ENCODE measurements around the gene PDGFA. TPM values are rescaled to one million over a fixed set of nuclear protein-coding genes. Genes with fewer than 3 reads are reported as not detected.

Gene PDGFA
- total and polyA plus RNA-seq, 5 donors from 2014 or later, result 2.9 TPM; not detected in 4

DNA sequence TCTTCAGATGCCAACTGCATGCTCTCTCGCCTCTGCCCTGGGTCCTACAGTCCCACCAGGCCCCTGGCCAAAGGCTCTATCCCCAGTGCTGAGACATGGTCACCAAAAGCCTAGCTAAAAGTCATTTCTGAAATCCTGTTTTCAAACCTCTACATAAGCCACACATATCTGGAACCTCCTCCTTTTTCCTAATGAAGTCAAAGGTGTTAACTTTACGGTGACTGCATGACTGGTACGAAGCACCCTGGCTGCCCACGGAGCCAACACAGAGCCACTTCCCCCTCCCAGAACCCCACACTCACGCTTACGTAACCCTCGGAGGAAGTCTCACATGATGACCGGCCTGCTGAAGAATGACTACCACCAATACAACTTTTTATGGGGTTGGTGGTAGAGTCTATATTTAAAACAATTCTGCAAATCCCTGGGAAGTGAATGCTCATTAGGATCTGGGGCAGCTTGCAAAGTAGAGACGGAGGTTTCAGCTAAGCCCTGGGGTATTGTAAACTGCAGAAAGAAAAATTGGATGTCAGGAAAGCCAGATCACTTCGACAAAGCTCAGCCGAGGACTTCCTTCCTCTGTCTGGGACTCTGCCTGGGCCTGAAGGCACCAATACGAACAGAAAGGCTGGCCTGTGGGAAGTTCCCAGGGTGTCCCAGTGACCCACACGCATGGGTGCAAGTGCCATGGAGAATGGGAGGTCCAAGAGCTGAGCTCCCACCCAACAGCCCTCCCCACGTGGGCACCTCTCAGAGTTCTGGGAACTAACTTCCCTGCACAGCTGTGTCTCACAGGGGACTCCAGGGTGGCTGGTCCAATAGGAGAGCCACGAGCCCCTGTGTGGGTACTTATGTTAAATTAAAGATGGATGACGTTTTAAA lies 50.7 kb downstream of the PDGFA start:
- H3K36me3 Mint-ChIP-seq, result no peaks in the 10 kb centered on the region
- no peak overlapping the region for H3K27ac Mint-ChIP-seq
- no peaks in the 10 kb centered on the region for H3K9me3 ChIP-seq (ENCODE audit: control insufficient read depth in 2 of 2, low read length in 2 of 2)
- H3K27me3 ChIP-seq (ENCODE audit: control insufficient read depth, insufficient read depth, low read length), result no peaks in the 10 kb centered on the region
- peaks cover 0 to 4% (median 0%) of the 10 kb centered on the region in 4 donors for H3K4me1 Mint-ChIP-seq
- peak in 1 of 2 donors; percentile 28 for ATAC-seq (ENCODE audit: low read depth in 2 of 2)
- peaks cover 0 to 9% (median 3%) of the 10 kb centered on the region in 7 donors for H3K9me3 Mint-ChIP-seq
- no peak overlapping the region for H3K27ac ChIP-seq (ENCODE audit: insufficient read depth, low read length, poor library complexity, severe bottlenecking)
- H3K36me3 ChIP-seq (ENCODE audit: control insufficient read depth, insufficient read depth, low read length), result no peaks in the 10 kb centered on the region
- peaks cover 3% of the 10 kb centered on the region for H3K27me3 Mint-ChIP-seq
- no peaks in the 10 kb centered on the region for H3K4me1 ChIP-seq (ENCODE audit: control insufficient read depth, insufficient read depth, low read length, poor library complexity, severe bottlenecking)
- DNase-seq, result no peak
- H3K4me3 ChIP-seq (ENCODE audit: low read depth, low read length), result no peak overlapping the region
- H3K4me3 Mint-ChIP-seq, result no peak overlapping the region

DNA sequence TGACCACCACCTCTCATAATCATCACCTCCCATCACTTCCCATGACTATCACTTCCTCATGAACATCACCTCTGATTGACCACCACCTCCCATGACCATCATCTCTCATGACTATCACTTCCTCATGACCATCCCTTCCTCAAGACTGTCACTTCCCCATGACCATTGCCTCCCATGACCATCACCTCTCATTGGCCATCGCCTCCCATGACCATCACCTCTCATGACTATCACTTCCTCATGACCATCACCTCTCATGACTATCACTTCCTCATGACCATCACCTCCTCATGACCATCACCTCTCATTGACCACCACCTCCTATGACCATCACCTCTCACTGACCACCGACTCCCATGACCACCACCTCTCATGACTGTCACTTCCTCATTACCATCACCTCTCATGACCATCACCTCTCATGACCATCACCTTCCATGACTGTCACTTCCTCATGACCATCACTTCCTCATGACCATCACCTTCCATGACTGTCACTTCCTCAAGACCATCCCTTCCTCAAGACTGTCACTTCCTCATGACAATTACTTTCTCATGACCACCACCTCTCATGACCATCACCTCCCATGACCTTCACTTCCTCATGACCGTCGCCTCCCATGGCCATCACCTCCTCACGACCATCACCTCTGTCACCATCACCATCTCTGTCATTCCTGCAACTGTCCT lies 51.6 kb downstream of the PDGFA start:
- Mint-ChIP-seq H3K27ac (peak overlapping the region in 2 of 3 donors; percentile 65 to 88), H3K27me3 (no peaks in the 10 kb centered on the region), H3K4me3 (peak overlapping the region in 1 of 4 donors; percentile 19), H3K36me3 (no peaks in the 10 kb centered on the region), H3K4me1 (peaks cover 0 to 4% (median 0%) of the 10 kb centered on the region in 4 donors), H3K9me3 (peaks cover 0 to 9% (median 2%) of the 10 kb centered on the region in 7 donors)
- no peaks in the 10 kb centered on the region for H3K4me1 ChIP-seq (ENCODE audit: control insufficient read depth, insufficient read depth, low read length, poor library complexity, severe bottlenecking)
- H3K36me3 ChIP-seq (ENCODE audit: control insufficient read depth, insufficient read depth, low read length), result no peaks in the 10 kb centered on the region
- H3K9me3 ChIP-seq (ENCODE audit: control insufficient read depth in 2 of 2, low read length in 2 of 2), result no peaks in the 10 kb centered on the region
- H3K27me3 ChIP-seq (ENCODE audit: control insufficient read depth, insufficient read depth, low read length), result no peaks in the 10 kb centered on the region
- ATAC-seq (ENCODE audit: low read depth in 2 of 2), result no peak
- no peak overlapping the region for H3K27ac ChIP-seq (ENCODE audit: insufficient read depth, low read length, poor library complexity, severe bottlenecking)
- no peak overlapping the region for H3K4me3 ChIP-seq (ENCODE audit: low read depth, low read length)
- no peak for DNase-seq

DNA sequence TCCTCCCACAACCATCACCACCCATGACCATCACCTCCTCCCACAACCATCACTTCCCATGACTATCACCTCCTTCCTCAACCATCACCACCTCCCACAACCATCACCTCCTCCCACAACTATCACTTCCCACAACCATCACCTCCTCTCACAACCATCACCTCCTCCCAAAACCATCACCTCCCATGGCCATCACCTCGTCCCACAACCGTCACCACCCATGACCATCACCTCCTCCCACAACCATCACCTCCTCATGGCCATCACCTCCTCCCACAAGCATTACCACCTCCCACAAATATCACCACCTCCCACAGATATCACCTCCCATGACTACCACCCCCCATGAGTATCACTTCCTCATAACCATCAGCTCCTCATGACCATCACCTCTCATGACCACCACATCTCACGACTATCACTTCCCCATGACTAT lies 52.2 kb downstream of the PDGFA start:
- Mint-ChIP-seq H3K27ac (peak overlapping the region in 1 of 3 donors; percentile 65), H3K36me3 (no peaks in the 10 kb centered on the region), H3K27me3 (no peaks in the 10 kb centered on the region), H3K4me1 (peaks cover 0 to 1% (median 0%) of the 10 kb centered on the region in 4 donors), H3K4me3 (peak overlapping the region in 1 of 4 donors; percentile 19), H3K9me3 (peaks cover 0 to 9% (median 2%) of the 10 kb centered on the region in 7 donors)
- Histone ChIP-seq H3K4me1 (ENCODE audit: control insufficient read depth, insufficient read depth, low read length, poor library complexity, severe bottlenecking) (no peaks in the 10 kb centered on the region), H3K4me3 (ENCODE audit: low read depth, low read length) (no peak overlapping the region), H3K36me3 (ENCODE audit: control insufficient read depth, insufficient read depth, low read length) (no peaks in the 10 kb centered on the region), H3K27ac (ENCODE audit: insufficient read depth, low read length, poor library complexity, severe bottlenecking) (no peak overlapping the region), H3K9me3 (ENCODE audit: control insufficient read depth in 2 of 2, low read length in 2 of 2) (no peaks in the 10 kb centered on the region), H3K27me3 (ENCODE audit: control insufficient read depth, insufficient read depth, low read length) (no peaks in the 10 kb centered on the region)
- ATAC-seq (ENCODE audit: low read depth in 2 of 2) (no peak), DNase-seq (no peak)

DNA sequence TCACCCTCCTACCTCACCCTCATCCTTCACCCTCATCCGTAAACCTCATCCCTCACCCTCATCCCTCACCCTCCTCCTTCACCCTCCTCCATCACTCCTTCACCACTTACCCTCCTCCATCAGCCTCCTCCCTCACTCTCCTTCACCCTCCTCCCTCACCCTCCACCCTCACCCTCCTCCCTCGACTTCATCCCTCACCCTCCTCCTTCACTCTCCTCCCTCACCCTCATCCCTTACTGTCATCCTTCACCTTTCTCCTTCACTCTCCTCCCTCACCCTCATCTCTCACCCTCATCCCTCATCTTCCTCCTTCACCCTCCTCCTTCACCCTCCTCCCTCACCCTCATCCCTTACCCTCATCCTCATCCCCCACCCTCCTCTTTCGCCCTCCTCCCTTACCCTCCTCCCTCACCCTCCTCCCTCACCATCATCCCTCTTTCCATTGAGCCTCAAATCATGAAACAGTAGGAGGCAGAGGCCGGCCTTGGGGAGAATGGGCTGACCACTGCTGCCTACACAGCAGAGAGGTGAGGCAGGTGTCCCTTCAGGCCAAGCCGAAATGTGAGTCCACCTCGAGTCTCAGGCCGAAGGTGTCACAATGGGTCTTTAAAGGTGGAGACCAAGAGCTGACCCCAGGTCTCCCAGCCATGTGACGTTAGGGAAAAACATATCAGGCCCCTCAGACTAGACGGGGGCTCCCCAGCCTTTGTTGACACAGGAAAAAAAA lies 53.0 kb downstream of the PDGFA start:
- Histone ChIP-seq H3K9me3 (ENCODE audit: control insufficient read depth in 2 of 2, low read length in 2 of 2) (no peaks in the 10 kb centered on the region), H3K36me3 (ENCODE audit: control insufficient read depth, insufficient read depth, low read length) (no peaks in the 10 kb centered on the region), H3K4me3 (ENCODE audit: low read depth, low read length) (no peak overlapping the region), H3K27me3 (ENCODE audit: control insufficient read depth, insufficient read depth, low read length) (no peaks in the 10 kb centered on the region), H3K4me1 (ENCODE audit: control insufficient read depth, insufficient read depth, low read length, poor library complexity, severe bottlenecking) (no peaks in the 10 kb centered on the region), H3K27ac (ENCODE audit: insufficient read depth, low read length, poor library complexity, severe bottlenecking) (no peak overlapping the region)
- Mint-ChIP-seq H3K4me3 (no peak overlapping the region), H3K9me3 (peaks cover 0 to 9% (median 2%) of the 10 kb centered on the region in 7 donors), H3K27me3 (no peaks in the 10 kb centered on the region), H3K36me3 (no peaks in the 10 kb centered on the region), H3K27ac (no peak overlapping the region), H3K4me1 (no peaks in the 10 kb centered on the region)
- ATAC-seq (ENCODE audit: low read depth in 2 of 2) (no peak), DNase-seq (no peak)

DNA sequence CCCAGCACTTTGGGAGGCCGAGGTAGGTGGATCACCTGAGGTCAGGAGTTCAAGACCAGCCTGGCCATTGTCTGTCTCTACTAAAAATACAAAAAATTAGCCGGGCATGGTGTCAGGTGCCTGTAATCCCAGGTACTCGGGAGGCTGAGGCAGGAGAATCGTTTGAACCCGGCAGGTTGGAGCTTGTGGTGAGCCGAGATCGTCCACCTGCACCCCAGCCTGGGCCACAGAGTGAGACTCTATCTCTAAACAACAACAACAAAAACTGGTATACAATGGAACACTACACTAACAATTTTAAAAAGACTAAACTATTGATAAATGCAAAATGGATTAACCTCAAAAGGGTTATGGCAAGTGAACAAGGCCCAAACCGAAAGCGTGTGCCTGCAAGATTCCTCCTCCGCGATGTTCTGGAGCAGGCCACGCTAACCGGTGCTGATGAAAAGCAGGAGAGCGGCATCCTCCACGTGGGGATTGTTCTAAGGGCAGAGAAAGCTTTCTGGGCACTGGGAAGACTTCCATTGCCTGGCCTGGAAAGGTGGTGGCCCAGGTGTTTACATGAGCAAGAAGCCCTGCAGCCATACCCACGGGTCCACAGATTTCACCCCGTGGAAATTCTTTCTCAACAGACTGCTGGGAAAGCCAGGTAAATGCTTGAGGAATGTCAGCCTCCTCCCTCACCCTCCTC lies 53.8 kb downstream of the PDGFA start:
- Mint-ChIP-seq H3K36me3 (no peaks in the 10 kb centered on the region), H3K4me3 (no peak overlapping the region), H3K4me1 (no peaks in the 10 kb centered on the region), H3K27me3 (no peaks in the 10 kb centered on the region), H3K27ac (no peak overlapping the region), H3K9me3 (peaks cover 0 to 9% (median 2%) of the 10 kb centered on the region in 7 donors)
- Histone ChIP-seq H3K27me3 (ENCODE audit: control insufficient read depth, insufficient read depth, low read length) (no peaks in the 10 kb centered on the region), H3K4me3 (ENCODE audit: low read depth, low read length) (no peak overlapping the region), H3K36me3 (ENCODE audit: control insufficient read depth, insufficient read depth, low read length) (no peaks in the 10 kb centered on the region), H3K9me3 (ENCODE audit: control insufficient read depth in 2 of 2, low read length in 2 of 2) (no peaks in the 10 kb centered on the region), H3K27ac (ENCODE audit: insufficient read depth, low read length, poor library complexity, severe bottlenecking) (no peak overlapping the region), H3K4me1 (ENCODE audit: control insufficient read depth, insufficient read depth, low read length, poor library complexity, severe bottlenecking) (no peaks in the 10 kb centered on the region)
- DNase-seq, result no peak
- ATAC-seq (ENCODE audit: low read depth in 2 of 2), result no peak

DNA sequence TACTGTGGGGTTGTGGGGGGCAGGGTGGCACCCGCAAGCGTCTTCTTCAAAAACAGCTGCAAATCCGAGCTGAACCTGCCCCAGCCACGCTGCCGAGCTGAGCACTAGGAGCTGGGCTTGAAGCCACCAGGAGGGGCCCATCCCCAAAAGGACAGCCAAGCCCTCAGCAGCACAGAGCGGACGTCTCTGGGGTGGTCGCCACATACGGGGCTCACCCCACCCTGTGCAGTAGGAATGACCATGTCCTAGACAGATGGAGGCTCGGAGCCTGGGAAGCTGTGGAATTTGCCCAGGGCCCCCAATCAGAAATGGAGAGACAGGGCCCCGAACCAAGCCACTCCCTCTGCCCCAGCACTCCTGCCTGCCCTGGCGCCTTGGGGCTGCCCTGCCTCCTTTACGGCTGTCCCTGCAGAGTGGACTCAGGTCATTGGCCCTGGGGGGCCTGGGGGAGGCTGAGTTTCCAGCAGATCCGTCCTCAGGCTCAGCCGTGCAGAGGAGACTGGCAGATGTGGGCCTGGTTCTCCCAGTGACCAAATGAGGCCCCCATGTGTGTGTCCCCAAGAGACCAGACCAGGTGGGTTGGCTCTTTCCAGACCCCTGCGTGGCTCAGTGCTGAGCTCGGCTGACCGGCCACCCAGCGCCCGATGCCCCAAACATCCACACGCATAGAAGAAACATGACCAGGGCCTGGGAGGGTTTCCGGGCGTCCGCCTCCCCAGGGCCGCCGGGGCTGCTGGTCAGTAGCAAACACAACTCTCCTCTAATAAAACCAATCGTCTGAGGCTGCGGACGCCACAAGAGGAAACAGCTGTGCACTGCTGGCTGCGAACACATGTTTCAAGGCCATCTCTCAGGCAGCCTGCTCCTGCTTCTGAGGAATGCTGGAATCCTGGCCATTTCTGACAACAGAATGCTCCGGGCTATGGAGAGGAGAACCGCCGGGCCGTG lies 54.9 kb downstream of the PDGFA start:
- H3K27ac ChIP-seq (ENCODE audit: insufficient read depth, low read length, poor library complexity, severe bottlenecking), result no peak overlapping the region
- no peak overlapping the region for H3K4me3 ChIP-seq (ENCODE audit: low read depth, low read length)
- no peaks in the 10 kb centered on the region for H3K36me3 Mint-ChIP-seq
- ATAC-seq (ENCODE audit: low read depth in 2 of 2) (no peak), DNase-seq (no peak)
- no peaks in the 10 kb centered on the region for H3K27me3 ChIP-seq (ENCODE audit: control insufficient read depth, insufficient read depth, low read length)
- H3K4me1 ChIP-seq (ENCODE audit: control insufficient read depth, insufficient read depth, low read length, poor library complexity, severe bottlenecking), result no peaks in the 10 kb centered on the region
- H3K36me3 ChIP-seq (ENCODE audit: control insufficient read depth, insufficient read depth, low read length), result no peaks in the 10 kb centered on the region
- H3K4me1 Mint-ChIP-seq, result no peaks in the 10 kb centered on the region
- no peak overlapping the region for H3K27ac Mint-ChIP-seq
- H3K9me3 ChIP-seq (ENCODE audit: control insufficient read depth in 2 of 2, low read length in 2 of 2), result no peaks in the 10 kb centered on the region
- no peak overlapping the region for H3K4me3 Mint-ChIP-seq
- H3K9me3 Mint-ChIP-seq, result peaks cover 0 to 9% (median 2%) of the 10 kb centered on the region in 7 donors
- no peaks in the 10 kb centered on the region for H3K27me3 Mint-ChIP-seq

Measured in CD4-positive, CD25-positive, alpha-beta regulatory T cell (primary cell).